HepG2 (cell line): Measurements from ENCODE around the gene SNN. TPM values are rescaled to one million over a fixed set of nuclear protein-coding genes. Genes with fewer than 3 reads are reported as not detected.

Experiments used
- ATF7-NPFF ChIP-seq: sonication (generic); formaldehyde crosslinking; IDR thresholded peaks from 2 replicates; pipeline ENCODE4 v1.8.1; 2023; ENCODE audit warnings: mild to moderate bottlenecking, low read depth, missing genetic modification reagents, moderate library complexity
- BHLHE40 ChIP-seq: IDR thresholded peaks from 2 replicates; pipeline ENCODE4 v1.6.1; 2011; ENCODE audit warnings: low read length, improper control_type of control experiment
- DNMT1 ChIP-seq: sonication (generic); formaldehyde crosslinking; IDR thresholded peaks from 2 replicates; pipeline ENCODE4 v1.5.1; 2020; ENCODE audit warnings: mild to moderate bottlenecking, missing genetic modification reagents
- ETV6 ChIP-seq: sonication (generic); formaldehyde crosslinking; conservative IDR thresholded peaks from 2 replicates; pipeline ENCODE4 v1.4.0; 2020; ENCODE audit warnings: missing genetic modification reagents
- FOXP1 ChIP-seq, 2 experiments: fragments of 450-650 bp in 1 of 2; IDR thresholded peaks; 2 replicates each; pipeline ENCODE4 v1.6.1; 2017 to 2018; ENCODE audit warnings: antibody characterized with exemption in 1 of 2
- HNF4A ChIP-seq: sonication (generic); formaldehyde crosslinking; IDR thresholded peaks from 2 replicates; pipeline ENCODE4 v1.4.0; 2020; ENCODE audit warnings: missing genetic modification reagents
- KAT2B ChIP-seq: fragments of 150-350 bp; IDR thresholded peaks from 2 replicates; pipeline ENCODE4 v1.6.1; 2014; ENCODE audit warnings: low read depth, low read length, borderline replicate concordance
- LCORL ChIP-seq, 2 experiments: fragments of 450-650 bp in 1 of 2; sonication (generic) in 1 of 2; formaldehyde crosslinking in 1 of 2; IDR thresholded peaks; 2 replicates each; pipeline versions ENCODE4 v1.5.0 to v1.6.1; 2017 to 2020; ENCODE audit warnings: antibody characterized with exemption in 1 of 2, missing genetic modification reagents in 1 of 2
- MAF1 ChIP-seq: sonication (generic); formaldehyde crosslinking; IDR thresholded peaks from 2 replicates; pipeline ENCODE4 v1.5.0; 2020; ENCODE audit warnings: missing genetic modification reagents, borderline replicate concordance
- NBN ChIP-seq: fragments of 450-650 bp; conservative IDR thresholded peaks from 2 replicates; pipeline ENCODE4 v1.6.1; 2017
- PPARG ChIP-seq: conservative IDR thresholded peaks from 2 replicates; pipeline ENCODE4 v1.6.1; 2016; ENCODE audit warnings: missing biosample characterization, missing genetic modification reagents
- RBFOX2 ChIP-seq: fragments of 200-400 bp; formaldehyde crosslinking; IDR thresholded peaks from 2 replicates; pipeline ENCODE4 v1.6.1; 2017; ENCODE audit warnings: low read depth, mild to moderate bottlenecking, low read length
- RORA ChIP-seq: sonication (generic); formaldehyde crosslinking; IDR thresholded peaks from 2 replicates; pipeline ENCODE4 v1.5.0; 2020; ENCODE audit warnings: mild to moderate bottlenecking, missing genetic modification reagents, moderate library complexity
- SALL1 ChIP-seq: sonication (generic); formaldehyde crosslinking; IDR thresholded peaks from 2 replicates; pipeline ENCODE4 v1.8.0; 2022; ENCODE audit warnings: mild to moderate bottlenecking, missing genetic modification reagents
- TAF15 ChIP-seq: fragments of 200-400 bp; formaldehyde crosslinking; IDR thresholded peaks from one replicate; pipeline ENCODE4 v1.6.1; 2018; ENCODE audit warnings: mild to moderate bottlenecking, low read depth, low read length; ENCODE audit not compliant: poor library complexity, severe bottlenecking
- ZFP37 ChIP-seq: sonication (generic); formaldehyde crosslinking; IDR thresholded peaks from 2 replicates; pipeline ENCODE4 v1.4.0; 2020; ENCODE audit warnings: missing genetic modification reagents, borderline replicate concordance
- ZMYM2 ChIP-seq: sonication (generic); formaldehyde crosslinking; IDR thresholded peaks from 2 replicates; pipeline ENCODE4 v1.8.0; 2022; ENCODE audit warnings: mild to moderate bottlenecking, missing genetic modification reagents
- ZNF207 ChIP-seq: fragments of 450-650 bp; IDR thresholded peaks from 2 replicates; pipeline ENCODE4 v1.6.1; 2016; ENCODE audit warnings: antibody characterized with exemption, borderline replicate concordance
- ZNF282 ChIP-seq: fragments of 450-650 bp; IDR thresholded peaks from 2 replicates; pipeline ENCODE4 v1.6.1; 2018; ENCODE audit not compliant: partially characterized antibody
- ZNF33A ChIP-seq: sonication (generic); formaldehyde crosslinking; IDR thresholded peaks from 2 replicates; pipeline ENCODE4 v1.5.1; 2020; ENCODE audit warnings: missing genetic modification reagents, mild to moderate bottlenecking, moderate library complexity, borderline replicate concordance
- ZNF350 ChIP-seq: sonication (generic); formaldehyde crosslinking; IDR thresholded peaks from 2 replicates; pipeline ENCODE4 v1.4.0; 2020; ENCODE audit warnings: mild to moderate bottlenecking, low read depth, missing genetic modification reagents, borderline replicate concordance
- ZNF619 ChIP-seq: sonication (generic); formaldehyde crosslinking; IDR thresholded peaks from 2 replicates; pipeline ENCODE4 v1.4.0; 2020; ENCODE audit warnings: mild to moderate bottlenecking, missing genetic modification reagents
- ZNF749 ChIP-seq: sonication (generic); formaldehyde crosslinking; IDR thresholded peaks from 2 replicates; pipeline ENCODE4 v1.8.0; 2022; ENCODE audit warnings: mild to moderate bottlenecking, missing genetic modification reagents, moderate library complexity, borderline replicate concordance
- polyA plus RNA-seq, 8 experiments: library from polyadenylated mRNA; depleted of rRNA in 3 of 8; stranded (reverse) in 7 of 8; unstranded in 1 of 8; fragments of >200 nt; fragmentation: Illumina TruSeq in 4 of 8; extraction: Trizol in 4 of 8; gene quantifications; 2 replicates each; pipeline versions ENCODE4 v1.2.1 to v1.2.3, GENCODE V29; 2011 to 2016; ENCODE audit warnings: low read depth in 4 of 8, missing spikeins in 1 of 8, mixed read lengths in 1 of 8; ENCODE audit not compliant: insufficient read depth in 1 of 8
- total RNA-seq, 5 experiments: library from RNA; depleted of rRNA; stranded (reverse); fragments of >200 nt; fragmentation: Illumina TruSeq; extraction: Trizol; gene quantifications; 2 replicates each; pipeline ENCODE4 v1.2.3, GENCODE V29; 2016; ENCODE audit warnings: low read depth in 1 of 5
- TF ChIP-seq, protein P1 (sequence below): sonication (generic); formaldehyde crosslinking; IDR thresholded peaks from 2 replicates; pipeline ENCODE4 v1.8.1; 2022; ENCODE audit warnings: low read depth, mild to moderate bottlenecking, missing genetic modification reagents
- TF ChIP-seq, protein P2 (sequence below): sonication (generic); formaldehyde crosslinking; IDR thresholded peaks from 2 replicates; pipeline ENCODE4 v1.4.0; 2020; ENCODE audit warnings: missing genetic modification reagents
- TF ChIP-seq, protein P3 (sequence below): IDR thresholded peaks from 2 replicates; pipeline ENCODE4 v1.6.1; 2016; ENCODE audit warnings: mild to moderate bottlenecking, missing biosample characterization, missing genetic modification reagents

SNN gene
- total and polyA plus RNA-seq, 2 of the 13 experiments (the other 11 are each of a cell fraction or from before 2014, with no cell fraction given), result 5.2 to 8.4 TPM

DNA sequence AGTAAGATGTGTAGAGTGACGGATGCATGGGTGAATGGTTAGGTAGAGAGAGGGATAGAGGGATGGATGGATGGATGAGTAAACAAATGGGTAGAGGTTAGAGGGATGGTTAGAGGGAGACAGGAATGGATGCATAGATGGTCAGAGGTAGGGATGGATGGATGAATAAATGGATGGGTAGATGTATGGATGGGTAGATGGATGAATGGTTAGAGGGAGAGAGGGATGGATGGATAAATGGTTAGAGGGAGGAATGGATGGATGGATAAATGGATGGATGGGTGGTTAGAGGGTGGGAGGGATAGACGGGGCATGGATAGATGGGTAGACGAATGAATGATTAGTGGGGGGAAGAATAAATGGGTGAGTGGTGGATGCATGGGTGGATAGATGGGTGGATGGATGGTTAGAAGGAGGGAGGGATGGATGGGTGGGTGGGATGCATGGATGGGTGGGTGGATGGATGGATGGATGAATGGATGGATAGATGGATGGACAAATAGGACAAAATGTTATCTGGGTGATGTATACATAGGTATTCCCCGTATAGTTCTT, 29.2 kb upstream of the SNN start (continued):
- TF ChIP-seq, protein P1, sequence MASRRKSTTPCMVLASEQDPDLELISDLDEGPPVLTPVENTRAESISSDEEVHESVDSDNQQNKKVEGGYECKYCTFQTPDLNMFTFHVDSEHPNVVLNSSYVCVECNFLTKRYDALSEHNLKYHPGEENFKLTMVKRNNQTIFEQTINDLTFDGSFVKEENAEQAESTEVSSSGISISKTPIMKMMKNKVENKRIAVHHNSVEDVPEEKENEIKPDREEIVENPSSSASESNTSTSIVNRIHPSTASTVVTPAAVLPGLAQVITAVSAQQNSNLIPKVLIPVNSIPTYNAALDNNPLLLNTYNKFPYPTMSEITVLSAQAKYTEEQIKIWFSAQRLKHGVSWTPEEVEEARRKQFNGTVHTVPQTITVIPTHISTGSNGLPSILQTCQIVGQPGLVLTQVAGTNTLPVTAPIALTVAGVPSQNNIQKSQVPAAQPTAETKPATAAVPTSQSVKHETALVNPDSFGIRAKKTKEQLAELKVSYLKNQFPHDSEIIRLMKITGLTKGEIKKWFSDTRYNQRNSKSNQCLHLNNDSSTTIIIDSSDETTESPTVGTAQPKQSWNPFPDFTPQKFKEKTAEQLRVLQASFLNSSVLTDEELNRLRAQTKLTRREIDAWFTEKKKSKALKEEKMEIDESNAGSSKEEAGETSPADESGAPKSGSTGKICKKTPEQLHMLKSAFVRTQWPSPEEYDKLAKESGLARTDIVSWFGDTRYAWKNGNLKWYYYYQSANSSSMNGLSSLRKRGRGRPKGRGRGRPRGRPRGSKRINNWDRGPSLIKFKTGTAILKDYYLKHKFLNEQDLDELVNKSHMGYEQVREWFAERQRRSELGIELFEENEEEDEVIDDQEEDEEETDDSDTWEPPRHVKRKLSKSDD, result no peak
- TF ChIP-seq ZNF207, result no peak
- TF ChIP-seq ZNF282, result peak; percentile 48
- TF ChIP-seq FOXP1 (IDR thresholded peaks at IDR 0.05), result 0 out of 2 replicates have a peak, but pooled peaks have one; percentile 42
- TF ChIP-seq FOXP1 (CRISPR knock-in tag; IDR thresholded peaks at IDR 0.05), result no peak
- no peak for TF ChIP-seq RBFOX2
- no peak for TF ChIP-seq SALL1 (CRISPR knock-in tag)
- TF ChIP-seq, protein P2, sequence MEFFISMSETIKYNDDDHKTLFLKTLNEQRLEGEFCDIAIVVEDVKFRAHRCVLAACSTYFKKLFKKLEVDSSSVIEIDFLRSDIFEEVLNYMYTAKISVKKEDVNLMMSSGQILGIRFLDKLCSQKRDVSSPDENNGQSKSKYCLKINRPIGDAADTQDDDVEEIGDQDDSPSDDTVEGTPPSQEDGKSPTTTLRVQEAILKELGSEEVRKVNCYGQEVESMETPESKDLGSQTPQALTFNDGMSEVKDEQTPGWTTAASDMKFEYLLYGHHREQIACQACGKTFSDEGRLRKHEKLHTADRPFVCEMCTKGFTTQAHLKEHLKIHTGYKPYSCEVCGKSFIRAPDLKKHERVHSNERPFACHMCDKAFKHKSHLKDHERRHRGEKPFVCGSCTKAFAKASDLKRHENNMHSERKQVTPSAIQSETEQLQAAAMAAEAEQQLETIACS (CRISPR knock-in tag), result no peak
- no peak for TF ChIP-seq ZNF350 (CRISPR knock-in tag)
- TF ChIP-seq ZNF33A (CRISPR knock-in tag), result no peak
- TF ChIP-seq PPARG, result no peak
- no peak for TF ChIP-seq ZNF749
- TF ChIP-seq RORA (CRISPR knock-in tag), result no peak
- no peak for TF ChIP-seq MAF1 (CRISPR knock-in tag)
- TF ChIP-seq ETV6 (CRISPR knock-in tag), result no peak
- TF ChIP-seq LCORL (IDR thresholded peaks at IDR 0.05), result 0 out of 2 replicates have a peak, but pooled peaks have one; percentile 38
- TF ChIP-seq LCORL (CRISPR knock-in tag; IDR thresholded peaks at IDR 0.05), result no peak
- no peak for TF ChIP-seq HNF4A (CRISPR knock-in tag)
- no peak for TF ChIP-seq KAT2B
- TF ChIP-seq ZMYM2, result no peak
- no peak for TF ChIP-seq ATF7-NPFF (CRISPR knock-in tag)
- TF ChIP-seq TAF15, result no peak
- no peak for TF ChIP-seq ZNF619 (CRISPR knock-in tag)
- no peak for TF ChIP-seq BHLHE40
- TF ChIP-seq, protein P3, sequence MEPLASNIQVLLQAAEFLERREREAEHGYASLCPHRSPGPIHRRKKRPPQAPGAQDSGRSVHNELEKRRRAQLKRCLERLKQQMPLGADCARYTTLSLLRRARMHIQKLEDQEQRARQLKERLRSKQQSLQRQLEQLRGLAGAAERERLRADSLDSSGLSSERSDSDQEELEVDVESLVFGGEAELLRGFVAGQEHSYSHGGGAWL (CRISPR knock-in tag), result no peak
- no peak for TF ChIP-seq DNMT1 (CRISPR knock-in tag)
- no peak for TF ChIP-seq ZFP37 (CRISPR knock-in tag)
- 0 out of 2 replicates have a peak, but pooled peaks have one; percentile 87 for TF ChIP-seq NBN
- TF ChIP-seq, all 625 proteins: peak for 12
